Esophagus squamous epithelium (tissue), 5 donors: ENCODE measurements around the gene HOXA11. TPM values are rescaled to one million over a fixed set of nuclear protein-coding genes. Genes with fewer than 3 reads are reported as not detected.
A peak's percentile ranks its signal among the peaks of the same experiment; 100 is the strongest.

Source experiments
- DNase-seq: peaks from one replicate; lab custom pipeline; 2025; lab: John Stamatoyannopoulos, UW
- H3K27ac ChIP-seq, 4 donors: fragments of 200-600 bp; sonication (generic); one replicate each; pipeline ENCODE4 v1.5.1; 2016 to 2019; ENCODE audit warnings: mild to moderate bottlenecking in 1 of 4
- H3K27me3 ChIP-seq, 4 donors: fragments of 200-600 bp; sonication (generic); 1 replicate in 3 of 4; 2 replicates in 1 of 4; pipeline versions ENCODE4 v1.5.1 to v1.6.0; 2017 to 2021; ENCODE audit warnings: antibody characterized with exemption in 1 of 4
- H3K36me3 ChIP-seq, 3 donors: fragments of 200-600 bp; sonication (generic); one replicate each; pipeline ENCODE4 v1.5.1; 2016 to 2019
- H3K4me1 ChIP-seq, 3 donors: fragments of 200-600 bp; sonication (generic); one replicate each; pipeline ENCODE4 v1.5.1; 2017 to 2019
- H3K4me3 ChIP-seq, 4 donors: fragments of 200-600 bp; sonication (generic); 1 replicate in 3 of 4; 2 replicates in 1 of 4; pipeline ENCODE4 v1.5.1; 2016 to 2019; ENCODE audit warnings: mild to moderate bottlenecking in 2 of 4, moderate library complexity in 1 of 4
- H3K9me3 ChIP-seq, 3 donors: fragments of 200-600 bp; sonication (generic); one replicate each; pipeline ENCODE4 v1.5.1; 2016 to 2019
- POLR2A ChIP-seq, 4 donors: fragments of 450-650 bp; IDR thresholded peaks; one replicate each; pipeline ENCODE4 v1.6.1; 2017; ENCODE audit warnings: antibody characterized with exemption in 4 of 4, mild to moderate bottlenecking in 4 of 4, moderate library complexity in 3 of 4
- WGBS, 2 donors: methylation state at CpG; one replicate each; pipeline ENCODE4 v1.1.5; 2018; 5-methylcytosine and 5-hydroxymethylcytosine counted together
- intact Hi-C: fragments of 100-400 bp; cut with DNase I; formaldehyde crosslinking; loops from one replicate; pipeline ENCODE4 v1.15.0; 2022
- total RNA-seq, 4 donors: library from RNA; depleted of rRNA; stranded (reverse); fragments of >200 nt; gene quantifications; one replicate each; pipeline ENCODE4 v1.1.0, GENCODE V29; 2016
- TF ChIP-seq, protein P1 (sequence below), 6 experiments: fragments of 450-650 bp in 4 of 6; fragments of 200-600 bp in 2 of 6; sonication (generic) in 2 of 6; IDR thresholded peaks; one replicate each; pipeline ENCODE4 v1.5.1; 2016 to 2019; ENCODE audit warnings: antibody characterized with exemption in 6 of 6, mild to moderate bottlenecking in 4 of 6, moderate library complexity in 4 of 6
- donor health status: DM: yes; HTN: yes; CAD: no.

The HOXA11 gene
- total RNA-seq, 4 donors from 2014 or later = not detected

DNA sequence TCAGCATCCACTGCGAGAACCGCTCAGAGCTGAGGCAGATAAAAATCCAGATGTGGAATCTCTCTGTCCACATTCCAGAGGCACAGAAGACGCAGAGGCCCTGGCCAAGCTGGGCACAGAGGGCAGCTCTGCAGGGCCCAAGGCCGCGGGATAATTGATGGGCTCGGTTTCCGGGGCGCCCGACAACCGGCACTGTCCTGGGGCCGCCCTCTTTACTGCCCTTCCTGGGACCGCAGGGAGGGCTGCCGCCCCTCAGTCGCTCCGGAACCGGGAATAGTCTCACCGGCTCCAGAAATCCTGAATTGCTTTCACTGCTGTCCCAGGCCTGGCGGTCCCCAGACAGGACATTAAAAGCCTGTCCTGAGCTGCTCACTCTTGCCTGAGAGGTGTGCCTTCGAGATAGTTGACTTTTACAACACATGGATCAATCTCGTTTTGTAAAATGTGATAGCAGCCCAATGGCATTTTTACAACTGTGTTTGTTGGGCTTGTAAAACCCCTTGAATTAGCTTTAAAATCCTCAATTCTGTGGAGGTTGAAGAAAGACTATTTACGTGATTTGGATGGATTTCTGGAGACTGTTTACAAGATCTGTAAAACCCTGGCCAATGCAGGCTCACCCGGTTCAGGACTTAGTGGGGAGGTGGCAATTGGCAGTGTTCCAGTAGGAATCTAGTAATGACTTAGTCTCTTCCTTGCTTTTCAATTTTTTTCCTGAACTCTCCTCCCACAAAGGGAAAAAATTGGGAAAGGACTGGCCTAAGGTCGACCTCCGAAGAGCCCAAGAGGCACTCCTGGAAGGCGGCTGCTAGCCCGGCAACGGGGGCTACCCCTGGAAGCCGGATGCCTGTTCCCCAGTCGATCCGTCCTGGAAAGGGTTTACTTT lies 36.0 kb downstream of the HOXA11 start:
- no peak for DNase-seq
- Histone ChIP-seq H3K9me3 (no peaks in the 10 kb centered on the region), H3K27ac (peak overlapping the region in 2 of 4 donors; percentile 50 to 76), H3K36me3 (no peaks in the 10 kb centered on the region), H3K4me1 (peaks cover 22 to 62% (median 23%) of the 10 kb centered on the region in 3 donors), H3K4me3 (peak overlapping the region in 1 of 4 donors; percentile 66), H3K27me3 (peaks cover 10 to 100% (median 32%) of the 10 kb centered on the region in 4 donors)
- 63 to 68% methylated on average over 15 to 29 of the region's 30 CpGs for WGBS, 2 donors
- intact Hi-C loops = no loop called here
- TF ChIP-seq, protein P1, sequence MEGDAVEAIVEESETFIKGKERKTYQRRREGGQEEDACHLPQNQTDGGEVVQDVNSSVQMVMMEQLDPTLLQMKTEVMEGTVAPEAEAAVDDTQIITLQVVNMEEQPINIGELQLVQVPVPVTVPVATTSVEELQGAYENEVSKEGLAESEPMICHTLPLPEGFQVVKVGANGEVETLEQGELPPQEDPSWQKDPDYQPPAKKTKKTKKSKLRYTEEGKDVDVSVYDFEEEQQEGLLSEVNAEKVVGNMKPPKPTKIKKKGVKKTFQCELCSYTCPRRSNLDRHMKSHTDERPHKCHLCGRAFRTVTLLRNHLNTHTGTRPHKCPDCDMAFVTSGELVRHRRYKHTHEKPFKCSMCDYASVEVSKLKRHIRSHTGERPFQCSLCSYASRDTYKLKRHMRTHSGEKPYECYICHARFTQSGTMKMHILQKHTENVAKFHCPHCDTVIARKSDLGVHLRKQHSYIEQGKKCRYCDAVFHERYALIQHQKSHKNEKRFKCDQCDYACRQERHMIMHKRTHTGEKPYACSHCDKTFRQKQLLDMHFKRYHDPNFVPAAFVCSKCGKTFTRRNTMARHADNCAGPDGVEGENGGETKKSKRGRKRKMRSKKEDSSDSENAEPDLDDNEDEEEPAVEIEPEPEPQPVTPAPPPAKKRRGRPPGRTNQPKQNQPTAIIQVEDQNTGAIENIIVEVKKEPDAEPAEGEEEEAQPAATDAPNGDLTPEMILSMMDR (IDR thresholded peaks at IDR 0.05) = no peak
- no peak for TF ChIP-seq POLR2A (IDR thresholded peaks at IDR 0.05)

DNA sequence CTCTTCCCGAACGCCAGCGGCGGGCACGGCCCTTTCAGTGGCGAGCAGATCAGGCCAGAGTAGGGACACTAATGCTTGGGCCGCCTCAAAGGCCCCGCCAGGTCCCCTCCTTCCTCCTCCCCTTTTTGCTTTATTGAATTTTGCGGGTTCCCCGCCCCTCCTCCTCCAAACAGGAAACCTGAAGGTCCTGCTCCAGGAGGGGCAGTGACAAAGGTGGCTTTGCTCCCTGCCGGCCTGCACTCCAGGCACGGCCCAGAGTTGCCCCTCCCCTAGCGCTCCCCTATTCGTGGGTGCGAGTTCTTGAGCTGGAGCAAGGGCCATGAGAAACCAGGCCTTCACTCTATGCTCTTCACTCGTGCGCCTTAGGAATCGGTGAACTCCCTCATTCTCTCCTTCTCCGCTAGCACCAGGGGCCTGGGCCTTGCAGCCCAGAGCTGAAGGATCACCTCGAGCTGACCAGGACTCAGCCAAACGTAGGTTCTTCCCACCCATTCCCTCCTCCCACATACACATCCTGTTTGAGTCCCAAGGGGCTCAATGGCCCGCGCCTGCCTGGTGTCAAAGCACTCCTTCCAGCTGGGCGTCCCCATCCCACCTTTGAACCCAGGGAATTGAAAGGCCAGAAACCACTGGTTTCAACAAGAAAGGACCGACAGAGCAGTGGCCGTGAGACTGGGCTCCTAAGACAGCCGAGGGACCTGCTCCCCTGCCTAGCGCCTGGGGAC lies 36.8 kb downstream of the HOXA11 start:
- TF ChIP-seq, protein P1 (IDR thresholded peaks at IDR 0.05) = no peak
- no peak for TF ChIP-seq POLR2A (IDR thresholded peaks at IDR 0.05)
- Histone ChIP-seq H3K27ac (peak overlapping the region; percentile 19 to 76 (median 42)), H3K27me3 (peaks cover 10 to 100% (median 25%) of the 10 kb centered on the region in 4 donors), H3K4me1 (peaks cover 22 to 70% (median 23%) of the 10 kb centered on the region in 3 donors), H3K4me3 (peak overlapping the region; percentile 35 to 66 (median 50)), H3K9me3 (no peaks in the 10 kb centered on the region), H3K36me3 (no peaks in the 10 kb centered on the region)
- no peak for DNase-seq
- intact Hi-C loops = no loop called here
- 29 to 67% methylated on average over 10 to 12 of the region's 28 CpGs for WGBS, 2 donors

DNA sequence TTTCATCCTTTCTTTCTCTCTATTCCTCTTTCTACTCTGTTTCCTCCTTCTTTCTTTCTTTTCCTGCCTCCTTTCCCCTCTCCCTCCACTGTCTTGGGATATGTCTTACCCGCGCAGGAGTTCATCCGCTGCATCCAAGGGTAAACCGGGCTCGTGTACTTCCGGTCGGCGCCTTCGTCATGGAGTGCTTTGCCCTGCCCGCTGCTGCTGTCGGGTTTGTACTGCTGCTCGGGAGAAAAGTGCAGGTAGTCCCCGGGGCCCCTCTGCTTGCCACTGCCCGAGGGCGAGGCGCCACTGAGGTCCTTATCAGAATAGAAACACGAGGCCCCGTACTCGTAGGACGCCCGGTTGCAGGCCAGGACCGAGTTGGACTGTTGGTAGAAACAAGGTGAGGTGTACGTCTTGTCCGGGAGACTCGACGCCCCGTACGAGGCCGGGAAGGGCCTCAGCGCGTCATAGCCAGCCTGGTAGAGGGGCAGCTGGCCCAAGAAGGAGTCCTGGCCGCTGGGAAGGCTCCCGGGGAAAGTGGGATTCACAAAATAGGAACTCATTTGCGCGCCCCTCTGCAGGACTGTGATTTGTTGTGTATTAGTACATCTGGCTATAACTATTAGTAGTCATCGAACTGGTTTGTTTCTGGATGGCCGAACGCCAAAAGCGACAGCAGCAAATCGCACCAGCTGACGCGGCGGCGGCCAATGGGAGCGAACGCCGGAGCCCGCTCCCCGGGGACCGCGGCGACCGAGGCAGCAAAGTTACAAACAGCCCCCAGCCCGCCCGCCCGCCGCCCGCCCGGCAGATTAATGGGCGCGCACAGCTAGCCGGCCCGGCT lies 37.6 kb downstream of the HOXA11 start, which contains the start of gene HOXA6:
TSS of gene HOXA6 (minus strand) at position 576 of the 832 bp plus-strand sequence. CDS start at position 551, 25 bp downstream.
- intact Hi-C loops = no loop called here
- TF ChIP-seq POLR2A (IDR thresholded peaks at IDR 0.05) = no peak
- TF ChIP-seq, protein P1 (IDR thresholded peaks at IDR 0.05) = no peak

DNA sequence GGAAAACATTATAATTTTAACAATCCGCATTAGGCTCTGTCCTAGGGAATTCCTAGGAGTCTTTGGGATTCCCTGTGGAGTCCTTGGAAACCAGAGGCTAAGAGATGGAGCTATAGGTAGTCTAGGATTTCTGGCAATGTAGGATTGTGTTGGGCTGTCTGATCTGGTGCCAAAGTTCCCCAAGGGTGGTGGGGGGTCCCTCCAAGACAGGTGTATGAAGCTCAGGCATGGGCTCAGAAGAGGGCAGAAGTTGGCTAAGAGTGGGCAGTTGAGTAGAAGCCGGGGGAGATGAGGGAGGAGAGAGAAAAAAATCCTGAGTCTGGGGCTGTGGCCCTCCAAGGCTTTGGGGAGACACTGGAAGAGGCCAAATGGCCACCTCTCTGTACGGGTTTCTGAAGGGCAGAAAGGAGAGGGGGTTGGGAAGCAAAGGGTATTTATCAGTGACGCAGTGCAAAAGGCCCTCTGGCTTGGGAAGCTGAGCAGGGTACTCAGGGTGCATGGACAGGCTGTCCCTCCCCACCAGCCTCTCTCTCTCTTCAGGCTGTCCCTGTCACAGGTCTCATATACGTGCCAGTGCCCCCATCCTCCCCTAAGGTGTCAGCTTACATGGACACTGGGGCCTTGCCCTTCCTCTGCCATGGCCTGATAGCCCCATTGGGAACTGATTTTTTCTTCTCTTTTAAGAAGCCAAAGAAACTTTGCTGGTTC lies 38.4 kb downstream of the HOXA11 start:
- TF ChIP-seq, protein P1 (IDR thresholded peaks at IDR 0.05) = no peak
- TF ChIP-seq POLR2A (IDR thresholded peaks at IDR 0.05) = no peak
- no peak for DNase-seq
- Histone ChIP-seq H3K9me3 (no peaks in the 10 kb centered on the region), H3K4me3 (no peak overlapping the region), H3K27me3 (peaks cover 0 to 100% (median 13%) of the 10 kb centered on the region in 4 donors), H3K4me1 (peaks cover 16 to 71% (median 20%) of the 10 kb centered on the region in 3 donors), H3K27ac (no peak overlapping the region), H3K36me3 (no peaks in the 10 kb centered on the region)
- WGBS, 2 donors = 80 to 84% methylated on average over 5 of the region's 5 CpGs
- intact Hi-C loops = no loop called here

More for the DNA sequence above, 37.6 kb downstream of the HOXA11 start, which contains the start of gene HOXA6:
- peak within 1 kb of the TSS; percentile 35 to 66 (median 50) for H3K4me3 ChIP-seq
- H3K36me3 ChIP-seq = no peaks in the 10 kb centered on the region
- no peaks in the 10 kb centered on the region for H3K9me3 ChIP-seq
- H3K27ac ChIP-seq = peak within 1 kb of the TSS; percentile 19 to 76 (median 42)
- 51 to 53% methylated on average over 18 to 20 of the region's 63 CpGs for WGBS, 2 donors
- DNase-seq = no peak
- H3K4me1 ChIP-seq = peaks cover 22 to 72% (median 23%) of the 10 kb centered on the region in 3 donors
- peaks cover 4 to 100% (median 18%) of the 10 kb centered on the region in 4 donors for H3K27me3 ChIP-seq
